MM.1S (cell line): ENCODE data around the gene CTSW.
"Not testable (repeated sequence)": the region's sequence is repeated elsewhere in the genome, so short reads cannot be mapped to it uniquely, and the experiment has no call there.

Experiments
- CTCF ChIP-seq: fragments of 300-600 bp; sonication (generic); IDR thresholded peaks from 2 replicates; pipeline ENCODE4 v1.5.1; 2016; ENCODE audit warnings: antibody characterized with exemption, low read length, mixed read lengths
- EZH2phosphoT487 ChIP-seq: fragments of 300-600 bp; sonication (generic); IDR thresholded peaks from 2 replicates; pipeline ENCODE4 v1.6.1; 2018; ENCODE audit warnings: antibody characterized with exemption, low read length

- not testable (repeated sequence) for TF ChIP-seq CTCF, EZH2phosphoT487
Observed at GRCh38 chr11:65848693-65849092, 30.9 kb upstream of the CTSW start.
